GM18517 (cell line): ENCODE results near the gene TRPC4AP.

ENCODE experiments used
- ATAC-seq: cut with Tn5 transposase; IDR thresholded peaks from one replicate; pipeline ENCODE4 v1.9.1; 2021; ENCODE audit warnings: mild to moderate bottlenecking, moderate library complexity; ENCODE audit not compliant: unreplicated experiment

The TRPC4AP gene

DNA sequence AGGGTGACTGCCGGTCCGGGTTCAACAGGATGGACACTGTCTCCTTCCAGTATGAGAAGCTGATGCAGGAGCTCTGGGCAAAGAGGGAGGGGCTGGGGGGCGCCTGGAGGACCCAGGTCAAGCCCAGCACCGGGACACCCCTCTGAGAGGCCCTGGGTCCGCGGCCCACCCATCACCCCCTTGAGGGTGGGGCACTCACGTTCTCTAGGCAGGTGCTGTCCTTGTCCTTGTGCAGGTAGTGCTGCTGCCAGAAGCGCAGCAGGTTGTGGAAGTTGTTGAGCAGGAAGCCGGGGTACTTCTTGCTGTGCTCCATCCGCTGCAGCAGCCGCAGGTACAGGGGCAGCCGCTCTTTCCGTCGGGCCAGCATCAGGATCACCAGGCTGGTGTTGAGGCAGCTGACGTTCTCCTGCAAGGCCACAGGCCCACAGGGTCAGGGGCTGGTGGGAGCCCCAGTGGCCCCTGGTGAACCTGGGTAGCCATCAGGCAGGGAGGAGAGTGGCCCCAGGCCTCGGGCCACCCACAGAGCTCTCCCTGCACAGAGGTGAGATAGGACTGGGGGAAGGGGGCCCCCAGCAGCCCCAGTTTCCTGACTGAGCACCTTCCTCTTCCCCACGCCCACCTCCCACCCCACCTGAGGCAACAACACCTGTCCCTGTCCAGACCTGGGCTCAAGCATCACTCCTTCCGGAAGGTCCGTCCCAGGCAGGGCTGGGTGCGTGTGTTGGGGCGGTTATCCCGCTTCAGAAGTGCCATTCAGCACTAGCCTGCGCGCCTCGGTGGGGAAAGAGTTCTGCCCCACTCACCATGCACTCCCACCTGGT is 89.2 kb downstream of the TRPC4AP start:
- ATAC-seq: no peak

- ATAC-seq: no peak
Measured at GRCh38 chr20:35002426-35003210, 90.0 kb downstream of the TRPC4AP start.

DNA sequence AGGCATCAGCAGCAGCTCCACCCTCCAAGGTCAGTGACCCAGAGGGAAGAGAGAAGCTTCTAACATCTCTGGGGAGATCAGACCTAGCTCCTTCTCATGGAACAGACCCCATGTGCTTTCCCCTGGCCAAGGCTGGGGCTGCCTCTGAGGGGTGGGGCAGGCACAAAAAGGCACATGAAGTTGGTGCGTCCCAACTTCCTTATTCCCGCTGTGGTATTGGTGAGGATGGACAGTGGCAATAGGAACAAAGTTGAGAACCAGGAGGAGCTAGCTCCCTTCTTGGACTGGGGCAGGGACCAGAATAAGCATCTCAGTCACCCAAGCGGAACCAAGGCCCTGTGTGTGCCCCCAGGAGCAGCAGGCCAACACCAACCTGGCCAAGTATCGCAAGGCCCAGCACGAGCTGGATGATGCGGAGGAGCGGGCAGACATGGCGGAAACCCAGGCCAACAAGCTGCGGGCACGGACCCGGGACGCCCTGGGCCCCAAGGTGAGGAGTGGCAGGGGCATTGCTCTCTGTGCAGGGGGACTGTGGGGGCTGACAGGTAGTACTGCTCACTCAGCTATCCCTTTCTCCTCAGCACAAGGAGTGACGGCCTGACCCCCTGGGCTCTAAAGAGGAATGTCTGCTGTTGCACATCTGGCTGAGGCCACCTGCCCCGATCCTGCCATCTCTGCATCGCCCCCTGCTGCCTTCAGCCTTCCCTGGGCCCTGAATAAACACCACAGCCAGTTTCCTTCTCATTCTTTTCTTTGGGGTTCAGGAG is 90.8 kb downstream of the TRPC4AP start:
- ATAC-seq: no peak

- ATAC-seq: no peak
Measured at GRCh38 chr20:35000922-35001595, 91.5 kb downstream of the TRPC4AP start.

DNA sequence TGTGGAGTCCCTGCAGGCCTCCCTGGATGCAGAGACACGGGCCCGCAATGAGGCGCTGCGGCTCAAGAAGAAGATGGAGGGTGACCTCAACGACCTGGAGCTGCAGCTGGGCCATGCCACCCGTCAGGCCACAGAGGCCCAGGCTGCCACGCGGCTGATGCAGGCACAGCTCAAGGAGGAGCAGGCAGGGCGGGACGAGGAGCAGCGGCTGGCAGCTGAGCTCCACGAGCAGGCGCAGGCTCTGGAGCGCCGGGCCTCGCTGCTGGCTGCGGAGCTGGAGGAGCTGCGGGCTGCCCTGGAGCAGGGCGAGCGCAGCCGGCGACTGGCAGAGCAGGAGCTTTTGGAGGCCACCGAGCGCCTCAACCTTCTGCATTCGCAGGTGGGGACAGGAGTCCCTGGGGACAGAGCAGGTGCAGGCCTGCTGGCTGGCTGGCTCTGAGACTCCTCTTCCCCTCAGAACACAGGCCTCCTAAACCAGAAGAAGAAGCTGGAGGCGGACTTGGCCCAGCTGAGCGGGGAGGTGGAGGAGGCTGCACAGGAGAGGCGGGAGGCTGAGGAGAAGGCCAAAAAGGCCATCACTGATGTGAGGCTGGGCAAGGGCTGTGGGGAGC is 92.2 kb downstream of the TRPC4AP start:
- ATAC-seq: no peak

DNA sequence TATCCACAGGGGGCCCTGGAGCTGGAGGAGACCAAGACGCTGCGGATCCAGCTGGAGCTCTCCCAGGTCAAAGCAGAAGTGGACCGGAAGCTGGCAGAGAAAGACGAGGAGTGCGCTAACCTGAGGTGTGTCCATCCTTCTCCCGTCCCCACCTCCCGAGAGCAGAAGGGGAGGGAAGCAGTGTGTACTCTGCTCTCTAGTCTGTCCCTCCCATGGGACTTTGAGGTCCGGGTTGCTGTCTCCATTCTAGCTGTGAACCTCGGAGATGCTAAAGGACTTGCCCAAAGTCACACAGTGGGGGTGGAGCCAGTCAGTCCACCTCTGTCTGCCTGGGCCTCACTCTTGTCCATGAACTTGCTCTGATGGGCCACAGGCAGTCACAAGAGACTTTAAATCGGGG is 92.8 kb downstream of the TRPC4AP start:
- ATAC-seq: no peak

DNA sequence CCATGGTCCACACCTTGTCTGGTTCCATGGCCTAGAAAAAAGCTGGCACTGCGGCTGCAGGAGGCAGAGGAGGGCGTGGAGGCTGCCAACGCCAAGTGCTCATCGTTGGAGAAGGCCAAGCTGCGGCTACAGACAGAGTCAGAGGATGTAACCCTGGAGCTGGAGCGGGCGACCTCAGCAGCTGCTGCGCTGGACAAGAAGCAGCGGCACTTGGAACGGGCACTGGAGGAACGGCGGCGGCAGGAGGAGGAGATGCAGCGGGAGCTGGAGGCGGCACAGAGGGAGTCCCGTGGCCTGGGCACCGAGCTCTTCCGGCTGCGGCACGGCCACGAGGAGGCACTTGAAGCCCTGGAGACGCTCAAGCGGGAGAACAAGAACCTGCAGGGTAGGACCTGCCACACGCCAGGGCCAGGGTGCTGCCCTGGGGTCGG is 93.6 kb downstream of the TRPC4AP start:
- no peak for ATAC-seq

DNA sequence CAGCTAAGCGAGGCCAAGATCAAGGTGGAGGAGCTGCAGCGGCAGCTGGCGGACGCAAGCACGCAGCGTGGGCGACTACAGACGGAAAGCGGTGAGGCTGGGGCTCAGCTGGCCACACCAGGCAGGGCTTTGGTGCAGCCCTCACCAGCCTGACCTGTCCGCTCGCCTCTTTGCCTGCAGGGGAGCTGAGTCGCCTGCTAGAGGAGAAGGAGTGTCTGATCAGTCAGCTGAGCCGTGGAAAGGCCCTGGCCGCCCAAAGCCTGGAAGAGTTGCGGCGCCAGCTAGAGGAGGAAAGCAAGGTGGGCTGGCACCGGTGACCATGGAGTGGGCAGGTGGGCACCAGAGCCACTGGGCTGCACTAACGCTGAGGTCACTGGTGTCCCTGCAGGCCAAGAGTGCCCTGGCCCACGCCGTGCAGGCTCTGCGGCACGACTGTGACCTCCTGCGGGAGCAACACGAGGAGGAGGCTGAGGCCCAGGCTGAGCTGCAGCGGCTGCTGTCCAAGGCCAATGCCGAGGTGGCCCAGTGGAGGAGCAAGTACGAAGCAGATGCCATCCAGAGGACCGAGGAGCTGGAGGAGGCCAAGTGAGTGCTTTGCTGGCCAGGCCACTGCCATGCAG is 94.2 kb downstream of the TRPC4AP start:
- no peak for ATAC-seq

DNA sequence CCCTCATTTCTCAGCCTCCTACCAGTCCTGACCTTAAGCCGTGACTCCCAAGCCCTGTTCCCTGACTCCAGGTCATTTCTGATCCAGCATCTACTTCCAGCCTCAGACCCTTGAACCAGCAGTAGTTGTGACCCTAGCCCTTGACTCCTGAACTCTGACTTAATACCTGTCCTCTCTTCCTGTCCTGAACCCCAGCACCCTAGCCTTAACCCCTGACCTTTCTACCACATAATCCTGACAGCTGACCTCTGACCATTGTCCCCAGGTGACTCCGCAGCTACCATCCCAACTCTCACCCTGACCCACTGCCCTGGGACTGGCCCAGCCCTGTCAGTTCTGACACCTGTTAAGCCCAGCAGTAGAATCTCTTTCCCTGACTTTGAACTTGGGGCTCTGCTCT is 94.8 kb downstream of the TRPC4AP start:
- ATAC-seq: no peak

GRCh38 chr20:34997131-34997561 is 95.5 kb downstream of the TRPC4AP start:
- no peak for ATAC-seq

- ATAC-seq: no peak
Measured at GRCh38 chr20:34996243-34997028, 96.2 kb downstream of the TRPC4AP start.

GRCh38 chr20:34995696-34996095 is 96.9 kb downstream of the TRPC4AP start:
- ATAC-seq: no peak

DNA sequence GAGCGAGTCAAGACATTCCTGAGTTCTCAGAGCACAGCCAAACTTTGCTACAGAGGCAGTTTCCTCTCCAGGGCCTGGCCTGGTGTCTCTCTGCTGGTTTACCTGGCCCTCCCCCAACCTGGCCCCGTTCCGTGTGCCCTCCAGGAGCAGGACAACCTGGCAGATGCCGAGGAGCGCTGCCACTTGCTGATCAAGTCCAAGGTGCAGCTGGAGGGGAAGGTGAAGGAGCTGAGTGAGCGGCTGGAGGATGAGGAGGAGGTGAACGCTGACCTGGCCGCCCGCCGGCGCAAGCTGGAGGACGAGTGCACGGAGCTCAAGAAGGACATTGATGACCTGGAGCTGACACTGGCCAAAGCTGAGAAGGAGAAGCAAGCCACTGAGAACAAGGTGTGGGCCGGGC is 97.4 kb downstream of the TRPC4AP start:
- no peak for ATAC-seq

DNA sequence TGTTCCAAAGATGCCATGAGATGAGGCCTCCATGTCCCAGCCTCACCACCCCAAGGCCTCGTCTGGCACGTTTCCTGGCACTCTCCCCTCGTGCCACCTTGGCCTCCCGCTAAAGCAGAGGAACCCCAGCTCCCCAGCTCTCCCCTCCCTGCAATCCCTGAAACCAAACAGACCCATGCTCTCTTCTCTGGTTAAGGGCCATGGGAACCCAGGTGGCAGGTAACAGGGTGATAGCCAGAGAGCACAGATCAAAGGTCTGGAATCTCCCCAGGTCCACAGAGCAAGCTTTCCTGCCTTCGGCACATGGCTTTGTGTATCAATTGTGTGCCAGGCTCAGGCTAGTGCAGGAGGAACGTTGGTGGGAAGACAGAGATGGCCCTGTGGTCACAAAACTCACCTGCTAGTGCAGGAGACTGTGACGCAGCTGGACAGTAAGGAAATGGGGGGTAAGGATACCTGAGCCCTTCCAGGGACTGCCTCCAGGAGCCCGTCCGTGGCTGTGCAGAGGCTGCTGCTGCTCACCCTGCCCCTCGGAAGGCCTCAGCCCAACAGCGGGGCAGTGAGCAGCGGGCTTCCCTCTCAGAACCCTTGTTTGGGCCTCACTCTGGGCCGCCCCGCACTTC is 98.0 kb downstream of the TRPC4AP start:
- no peak for ATAC-seq

- no peak for ATAC-seq
Measured at GRCh38 chr20:34993941-34994508, 98.6 kb downstream of the TRPC4AP start.

- no peak for ATAC-seq
Measured at GRCh38 chr20:34992751-34993417, 99.7 kb downstream of the TRPC4AP start.

DNA sequence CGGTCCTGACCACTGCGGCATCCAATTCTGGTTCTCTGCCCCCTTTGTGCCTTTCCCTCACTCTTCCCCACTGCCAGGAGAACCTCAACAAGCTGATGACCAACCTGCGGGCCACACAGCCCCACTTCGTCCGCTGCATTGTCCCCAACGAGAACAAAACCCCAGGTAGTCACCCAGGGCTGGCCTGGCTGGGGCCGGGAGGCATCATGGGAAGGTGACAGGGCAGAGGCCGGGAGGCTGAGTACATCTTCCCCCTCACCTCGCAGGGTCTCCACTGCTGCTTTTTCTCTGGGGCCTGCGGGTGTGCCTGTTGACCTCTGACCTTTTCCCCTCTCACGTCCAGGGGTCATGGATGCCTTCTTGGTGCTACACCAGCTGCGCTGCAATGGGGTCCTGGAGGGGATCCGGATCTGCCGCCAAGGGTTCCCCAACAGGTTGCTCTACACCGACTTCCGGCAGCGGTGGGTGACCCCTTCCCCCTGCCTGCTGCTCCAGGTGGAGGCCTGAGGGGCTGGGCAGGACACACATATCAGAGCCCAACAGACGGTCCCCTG is 101.9 kb downstream of the TRPC4AP start:
- no peak for ATAC-seq

DNA sequence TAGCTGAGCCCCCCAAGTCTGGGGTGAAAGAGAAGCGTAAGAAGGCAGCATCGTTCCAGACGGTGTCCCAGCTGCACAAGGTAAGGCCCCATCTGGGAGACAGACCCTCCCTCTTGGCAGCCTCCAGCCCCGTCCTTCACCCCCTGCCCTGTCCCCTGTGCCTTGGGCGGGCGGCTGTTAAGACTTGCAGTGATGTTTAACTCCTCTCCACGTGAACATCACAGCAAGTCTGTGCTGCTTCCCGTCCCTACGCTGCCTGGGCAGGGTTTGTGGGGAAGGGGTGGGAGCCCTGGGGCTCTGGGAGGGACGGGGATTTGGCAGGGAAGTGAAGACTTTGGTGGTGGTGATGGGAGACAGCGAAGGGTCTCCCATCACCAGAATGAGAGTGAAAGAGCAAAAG is 102.4 kb downstream of the TRPC4AP start:
- no peak for ATAC-seq
